Measurements from ENCODE around the gene UBR1. TPM values are rescaled to one million over a fixed set of nuclear protein-coding genes. Genes with fewer than 3 reads are reported as not detected.
A peak's percentile ranks its signal among the peaks of the same experiment; 100 is the strongest.

The UBR1 gene
- total RNA-seq, 3 donors from 2014 or later, result 33.0 to 52.5 (median 48.5) TPM

- Histone ChIP-seq H3K9me3 (no peaks in the 10 kb centered on the region), H3K4me3 (no peak overlapping the region), H3K27ac (no peak overlapping the region), H3K27me3 (no peaks in the 10 kb centered on the region), H3K4me1 (no peaks in the 10 kb centered on the region), H3K36me3 (peaks cover 4% of the 10 kb centered on the region)
- DNase-seq (ENCODE audit: low spot score in 2 of 2), result no peak
- TF ChIP-seq POLR2A (IDR thresholded peaks at IDR 0.05), result no peak
- TF ChIP-seq POLR2AphosphoS5 (IDR thresholded peaks at IDR 0.05), result no peak
- no peak for TF ChIP-seq CTCF (IDR thresholded peaks at IDR 0.05)
- intact Hi-C loops (cut with DNase I; ENCODE audit: low total_unique reads), result no loop called here
Observed at GRCh38 chr15:43144512-43144911, 38.7 kb upstream of the UBR1 start.

GRCh38 chr15:43143203-43143941 lies 37.5 kb upstream of the UBR1 start:
- no peaks in the 10 kb centered on the region for H3K27me3 ChIP-seq
- intact Hi-C loops (cut with DNase I; ENCODE audit: low total_unique reads), result no loop called here
- no peak for DNase-seq (ENCODE audit: low spot score in 2 of 2)
- H3K27ac ChIP-seq, result no peak overlapping the region
- H3K36me3 ChIP-seq, result peaks cover 4% of the 10 kb centered on the region
- no peaks in the 10 kb centered on the region for H3K9me3 ChIP-seq
- no peaks in the 10 kb centered on the region for H3K4me1 ChIP-seq
- TF ChIP-seq POLR2AphosphoS5 (IDR thresholded peaks at IDR 0.05), result no peak
- TF ChIP-seq POLR2A (IDR thresholded peaks at IDR 0.05), result no peak
- TF ChIP-seq CTCF (IDR thresholded peaks at IDR 0.05), result no peak
- H3K4me3 ChIP-seq, result no peak overlapping the region

- Histone ChIP-seq H3K27ac (no peak overlapping the region), H3K4me1 (no peaks in the 10 kb centered on the region), H3K4me3 (no peak overlapping the region), H3K36me3 (no peaks in the 10 kb centered on the region), H3K9me3 (no peaks in the 10 kb centered on the region), H3K27me3 (no peaks in the 10 kb centered on the region)
- no peak for DNase-seq (ENCODE audit: low spot score in 2 of 2)
- no peak for TF ChIP-seq CTCF (IDR thresholded peaks at IDR 0.05)
- TF ChIP-seq POLR2A (IDR thresholded peaks at IDR 0.05), result no peak
- no peak for TF ChIP-seq POLR2AphosphoS5 (IDR thresholded peaks at IDR 0.05)
- intact Hi-C loops (cut with DNase I; ENCODE audit: low total_unique reads), result no loop called here
Observed at GRCh38 chr15:43135351-43135750, 29.5 kb upstream of the UBR1 start.

GRCh38 chr15:43134157-43134635 lies 28.4 kb upstream of the UBR1 start:
- intact Hi-C loops (cut with DNase I; ENCODE audit: low total_unique reads), result no loop called here

More at GRCh38 chr15:43134157-43134635, 28.4 kb upstream of the UBR1 start:
- H3K9me3 ChIP-seq, result no peaks in the 10 kb centered on the region
- H3K4me1 ChIP-seq, result no peaks in the 10 kb centered on the region
- no peaks in the 10 kb centered on the region for H3K36me3 ChIP-seq
- H3K4me3 ChIP-seq, result peak overlapping the region; percentile 89 to 92 (median 90)
- peak overlapping the region; percentile 83 to 90 for H3K27ac ChIP-seq
- no peak for DNase-seq (ENCODE audit: low spot score in 2 of 2)
- TF ChIP-seq CTCF (IDR thresholded peaks at IDR 0.05) (no peak), POLR2A (IDR thresholded peaks at IDR 0.05) (no peak), POLR2AphosphoS5 (IDR thresholded peaks at IDR 0.05) (no peak)
- no peaks in the 10 kb centered on the region for H3K27me3 ChIP-seq
